Vagina (tissue), 2 donors: Measurements from ENCODE around the gene SMPDL3B.

Experiments
- CTCF ChIP-seq, 3 experiments: fragments of 450-650 bp in 2 of 3; fragments of 200-600 bp in 1 of 3; sonication (generic) in 1 of 3; IDR thresholded peaks; one replicate each; pipeline ENCODE4 v1.5.1; 2017 to 2019; ENCODE audit warnings: antibody characterized with exemption in 3 of 3, mild to moderate bottlenecking in 2 of 3, moderate library complexity in 2 of 3
- POLR2A ChIP-seq, 2 donors: fragments of 450-650 bp; IDR thresholded peaks; one replicate each; pipeline ENCODE4 v1.6.1; 2017; ENCODE audit warnings: antibody characterized with exemption in 2 of 2, mild to moderate bottlenecking in 2 of 2, moderate library complexity in 2 of 2

- TF ChIP-seq POLR2A (IDR thresholded peaks at IDR 0.05) (no peak), CTCF (IDR thresholded peaks at IDR 0.05) (no peak)
These were observed 31.8 kb downstream of the SMPDL3B start for GRCh38 chr1:27966402-27967105.
